Measurements from ENCODE around the gene UFD1. TPM values are rescaled to one million over a fixed set of nuclear protein-coding genes. Genes with fewer than 3 reads are reported as not detected.

UFD1 gene, protein sequence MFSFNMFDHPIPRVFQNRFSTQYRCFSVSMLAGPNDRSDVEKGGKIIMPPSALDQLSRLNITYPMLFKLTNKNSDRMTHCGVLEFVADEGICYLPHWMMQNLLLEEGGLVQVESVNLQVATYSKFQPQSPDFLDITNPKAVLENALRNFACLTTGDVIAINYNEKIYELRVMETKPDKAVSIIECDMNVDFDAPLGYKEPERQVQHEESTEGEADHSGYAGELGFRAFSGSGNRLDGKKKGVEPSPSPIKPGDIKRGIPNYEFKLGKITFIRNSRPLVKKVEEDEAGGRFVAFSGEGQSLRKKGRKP
- polyA plus RNA-seq (ENCODE audit: insufficient read length), result 40.6 TPM

DNA sequence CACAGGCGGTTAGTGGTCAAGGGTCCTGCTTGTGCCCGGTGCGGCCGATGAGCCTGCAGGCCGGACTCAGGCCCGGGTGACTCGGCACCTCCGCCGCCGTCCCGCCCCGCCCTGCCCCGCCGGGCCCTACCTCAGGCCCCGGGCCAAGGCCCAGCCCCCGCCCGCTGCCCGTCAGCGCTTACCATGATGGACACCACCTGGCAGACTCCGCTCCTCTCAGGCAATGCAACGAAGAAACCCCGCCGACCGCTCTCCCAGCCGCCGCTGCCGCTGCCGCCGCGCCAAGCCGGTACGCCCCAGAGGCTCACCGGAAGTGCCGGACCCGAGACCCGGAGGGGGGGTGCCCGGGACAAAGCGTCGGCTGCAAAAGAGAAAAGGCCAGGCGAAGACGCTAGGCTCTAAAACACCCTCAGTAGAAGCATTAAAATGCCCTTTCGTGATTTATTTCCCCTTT lies at the start of gene UFD1:
Gene UFD1 (minus strand): TSS at position 293 of the 454 bp plus-strand sequence. CDS start 108 bp downstream, at position 185.
- no peak for DNase-seq

DNA sequence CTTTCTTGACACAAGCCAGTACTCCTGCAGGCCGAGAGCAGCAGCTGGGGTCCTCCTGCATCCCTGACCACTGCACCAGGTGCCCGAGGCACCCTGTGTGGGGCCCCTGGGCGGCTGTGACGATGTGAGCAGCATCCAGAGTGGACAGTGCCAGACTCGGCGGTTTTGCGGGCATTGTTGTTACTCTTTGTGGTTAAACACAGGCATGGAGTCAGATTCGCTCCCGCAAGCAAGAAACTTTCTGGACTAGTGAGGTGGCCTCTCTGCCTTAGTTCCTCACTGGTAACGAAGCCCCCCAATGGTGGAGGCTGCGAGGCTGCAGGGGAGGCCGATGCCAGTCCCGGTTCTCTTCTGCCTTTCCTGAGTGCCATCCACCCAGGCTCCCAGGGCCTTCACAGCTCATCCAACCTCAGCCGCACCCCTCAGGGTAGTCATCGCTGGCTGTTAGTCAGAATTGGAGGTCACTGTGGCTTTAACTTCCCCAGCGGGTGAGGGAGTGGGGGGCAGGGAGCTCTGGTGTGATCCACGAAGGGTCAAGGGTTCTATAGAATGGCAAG lies 48.9 kb upstream of the UFD1 start:
- DNase-seq, result no peak

DNA sequence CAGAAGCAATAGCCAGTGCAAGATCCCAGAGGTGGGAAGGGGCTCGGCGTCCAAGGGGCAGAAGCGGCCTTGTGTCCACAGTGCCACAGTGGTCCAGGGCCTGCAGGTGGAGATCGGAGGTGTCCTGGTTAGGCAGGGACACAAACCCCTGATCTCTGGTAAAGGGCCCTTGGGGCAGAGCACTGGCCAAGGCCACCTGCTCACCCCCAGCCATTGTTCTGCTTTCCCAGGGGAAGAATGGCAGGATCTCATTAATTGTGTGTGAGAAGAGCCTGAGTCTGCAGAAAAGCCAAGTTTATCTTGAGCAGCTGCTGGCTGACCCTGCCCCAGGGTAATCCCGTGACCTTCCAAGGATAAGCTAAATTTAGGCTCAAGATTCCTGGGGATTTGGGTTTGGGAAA lies 48.3 kb upstream of the UFD1 start:
- no peak for DNase-seq

DNA sequence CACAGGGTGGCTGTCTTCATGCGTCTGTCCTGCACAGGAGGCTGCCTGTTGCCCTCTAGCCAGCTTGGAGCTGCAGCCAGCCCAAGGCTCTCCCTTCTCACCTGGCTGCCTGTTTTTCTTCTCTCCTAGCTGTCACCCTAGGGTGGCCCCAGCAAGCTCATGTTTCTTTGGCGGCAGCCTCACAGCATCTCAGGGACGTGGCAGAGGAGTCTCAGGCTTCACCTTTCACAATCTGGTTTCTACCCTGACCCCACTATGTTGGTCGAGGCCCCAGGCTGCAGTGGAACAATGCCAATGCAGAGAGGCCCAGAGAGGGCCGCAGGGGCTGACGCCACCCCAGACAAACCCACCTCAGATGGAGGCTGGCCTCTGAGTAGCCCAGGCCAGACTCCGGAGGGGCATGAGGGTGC lies 47.7 kb upstream of the UFD1 start:
- DNase-seq, result no peak

DNA sequence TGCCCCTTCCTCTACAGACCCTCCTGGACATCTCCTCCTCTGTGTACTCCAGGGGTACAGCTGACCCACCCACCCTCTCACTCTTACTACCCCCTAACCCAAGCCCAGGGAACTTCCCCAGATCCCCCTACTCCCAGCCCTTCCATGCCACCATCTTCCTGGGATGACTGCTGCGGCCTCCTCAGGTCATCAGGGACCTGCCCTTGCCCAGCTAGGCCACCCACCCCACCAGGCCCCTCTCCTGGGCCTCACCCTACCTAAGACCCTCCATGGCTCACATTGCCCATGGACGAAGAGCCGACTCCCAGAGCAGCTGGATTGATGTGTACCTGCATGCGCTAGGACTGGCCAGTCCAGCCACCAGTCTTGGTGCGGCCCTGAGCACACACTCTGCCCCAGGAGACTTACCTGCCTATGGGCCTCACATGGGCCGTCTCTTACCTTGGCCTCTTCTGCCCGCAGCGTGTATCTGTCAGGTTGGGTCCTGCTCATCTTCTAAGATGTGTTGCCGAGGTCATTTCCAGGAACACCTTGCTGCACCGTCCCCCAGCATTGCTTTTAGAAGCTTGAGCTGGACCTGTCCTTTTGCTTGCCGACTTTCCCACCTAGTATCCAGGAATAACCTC lies 47.2 kb upstream of the UFD1 start:
- DNase-seq, result no peak

DNA sequence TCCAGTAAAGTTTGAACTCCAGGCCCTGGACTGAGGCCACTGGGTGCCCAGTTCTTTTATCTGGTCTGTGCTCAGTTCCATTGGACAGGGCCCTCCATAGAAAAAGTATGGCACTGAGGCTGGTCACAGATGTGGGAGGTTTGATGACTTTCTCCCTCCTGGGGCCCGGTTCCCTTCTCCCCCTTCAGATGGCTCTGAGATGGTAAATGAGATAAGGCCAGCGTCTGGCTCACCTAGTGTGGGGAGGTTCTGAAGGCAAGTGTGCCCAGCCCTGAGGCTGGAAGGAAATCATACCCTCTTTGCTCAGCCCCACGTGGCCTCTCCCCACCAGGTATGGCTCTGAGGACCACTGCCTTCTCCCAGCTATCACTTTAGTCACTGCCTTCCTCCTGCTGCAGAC lies 46.7 kb upstream of the UFD1 start:
- no peak for DNase-seq

DNA sequence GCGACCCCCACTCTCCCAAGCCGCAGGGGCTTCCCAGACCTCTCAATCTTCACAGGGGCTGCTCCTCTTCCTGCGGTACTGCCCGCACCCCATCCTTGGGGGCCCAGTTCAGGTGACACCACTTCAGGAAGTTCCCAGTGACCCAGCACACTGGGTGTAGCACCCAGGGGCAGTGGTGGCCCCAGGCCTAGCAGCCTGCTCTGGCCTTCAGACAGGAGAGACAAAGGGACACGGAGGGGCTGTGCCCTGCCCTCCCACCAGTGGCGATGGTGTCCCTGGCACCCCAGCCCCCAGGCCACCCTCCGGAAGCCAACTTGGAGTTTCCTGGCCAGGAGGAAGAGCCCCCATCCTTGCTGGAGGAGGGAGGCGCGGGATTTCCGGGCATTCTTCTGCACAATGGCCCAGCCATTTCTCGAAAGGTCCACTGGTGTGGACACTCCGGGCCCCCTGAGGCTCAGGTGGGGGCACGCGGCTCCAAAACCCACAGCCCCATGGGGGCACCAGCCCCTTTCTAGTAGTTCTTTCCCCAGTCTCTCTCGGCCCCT lies 46.2 kb upstream of the UFD1 start:
- no peak for DNase-seq

DNA sequence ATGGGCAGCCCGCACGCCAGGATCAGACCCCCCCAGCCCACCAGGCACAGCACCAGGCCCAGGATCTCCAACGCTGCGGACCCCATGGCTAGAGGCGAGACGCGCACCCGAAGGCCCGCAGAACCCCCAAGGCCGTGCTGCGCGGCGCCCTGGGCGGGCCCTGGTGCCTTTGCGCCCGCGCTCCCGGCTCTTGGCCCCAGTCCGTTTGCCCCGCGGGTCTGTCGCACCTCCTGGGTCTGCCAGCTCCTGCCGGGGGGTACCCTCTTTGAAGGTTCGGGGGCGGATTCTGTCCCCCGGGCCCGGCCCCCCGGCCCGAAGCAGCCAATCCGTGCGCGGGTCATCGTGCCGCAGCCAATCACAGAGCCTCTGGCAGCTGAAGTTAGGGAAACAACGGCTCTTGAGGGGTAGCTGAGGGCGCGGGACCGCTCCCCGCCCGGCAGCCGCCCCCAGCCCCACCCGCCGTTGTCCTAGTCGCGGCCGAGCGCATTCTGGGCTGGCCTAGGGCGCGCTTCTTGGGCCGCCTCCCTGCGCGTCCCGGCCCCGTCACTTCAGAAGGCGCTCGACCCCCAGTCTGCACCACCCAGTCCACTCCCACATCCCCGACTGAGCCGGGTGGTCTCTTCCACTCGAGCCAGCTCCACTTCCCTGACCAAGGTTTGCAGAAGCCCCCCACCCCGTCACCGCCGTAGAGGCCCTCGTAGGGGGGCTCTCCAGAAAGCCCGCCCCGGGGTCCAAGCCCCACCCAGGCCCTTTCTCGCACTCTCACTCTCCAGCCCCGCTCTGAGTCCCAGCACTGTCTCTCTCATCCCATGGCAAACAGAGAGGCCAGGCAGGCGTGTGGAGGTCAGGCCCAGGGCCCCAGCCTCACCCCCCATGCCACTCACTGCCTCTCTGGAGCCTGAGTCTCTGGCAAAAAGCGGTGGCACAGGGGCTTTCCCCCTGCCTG lies 45.5 kb upstream of the UFD1 start, which contains the start of gene CLDN5:
Gene CLDN5 (minus strand): TSS at position 241 of the 946 bp plus-strand sequence. CDS start 155 bp downstream, at position 86.
- peak; percentile 36 for DNase-seq

DNA sequence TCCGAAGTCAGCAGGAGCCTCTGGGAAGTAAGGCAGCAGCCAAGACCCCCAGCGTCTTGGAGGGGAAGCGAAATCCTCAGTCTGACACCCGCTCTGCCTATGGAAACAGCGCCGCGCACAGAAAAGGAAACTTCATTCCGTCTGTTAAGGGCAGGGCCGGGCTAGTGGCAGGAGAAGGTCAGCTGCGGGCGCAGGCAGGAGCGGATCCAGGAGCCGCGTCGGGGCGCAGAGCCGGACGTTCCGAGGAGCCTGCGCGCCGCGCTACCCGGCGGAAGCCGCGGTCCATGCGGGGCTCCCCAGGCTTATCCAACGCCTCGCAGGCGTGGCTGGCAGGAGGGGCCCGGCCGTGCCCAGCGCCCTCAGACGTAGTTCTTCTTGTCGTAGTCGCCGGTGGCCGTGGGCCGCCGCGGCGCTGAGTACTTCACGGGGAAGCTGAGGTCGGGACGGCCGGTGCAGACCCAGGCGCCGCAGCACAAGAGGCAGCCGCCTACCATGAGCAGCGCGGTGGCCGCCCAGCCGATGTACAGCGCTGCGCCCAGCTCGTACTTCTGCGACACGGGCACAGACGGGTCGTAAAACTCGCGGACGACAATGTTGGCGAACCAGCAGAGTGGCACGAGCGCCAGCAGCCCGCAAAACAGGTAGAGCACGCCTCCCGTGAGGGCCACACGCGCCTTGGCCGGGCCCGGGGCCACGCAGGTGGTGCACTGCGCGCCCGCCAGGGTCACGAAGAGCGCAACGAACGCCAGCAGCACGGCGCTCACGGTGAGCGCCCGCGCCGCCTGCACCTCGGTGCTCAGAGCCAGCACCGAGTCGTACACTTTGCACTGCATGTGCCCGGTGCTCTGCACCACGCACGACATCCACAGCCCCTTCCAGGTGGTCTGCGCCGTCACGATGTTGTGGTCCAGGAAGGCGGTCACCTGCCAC lies 44.5 kb upstream of the UFD1 start:
- DNase-seq, result no peak

DNA sequence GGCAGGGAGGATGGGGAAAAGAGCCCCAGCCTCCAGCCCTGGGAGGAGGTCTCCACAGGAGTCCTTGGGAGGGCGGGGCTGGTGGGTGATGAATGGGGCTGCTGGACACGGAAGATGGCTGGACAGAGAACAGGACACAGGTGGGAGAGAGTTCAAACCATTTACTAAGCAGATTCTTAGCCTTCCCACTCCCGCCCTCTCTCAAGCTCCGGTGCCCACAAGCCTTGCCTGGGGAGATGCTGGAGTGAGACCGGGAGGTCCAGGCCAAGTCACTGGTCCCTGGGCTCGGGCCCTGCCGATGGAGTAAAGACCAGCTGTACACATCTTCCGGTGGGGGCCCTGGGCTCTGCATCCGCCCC lies 43.9 kb upstream of the UFD1 start:
- no peak for DNase-seq

DNA sequence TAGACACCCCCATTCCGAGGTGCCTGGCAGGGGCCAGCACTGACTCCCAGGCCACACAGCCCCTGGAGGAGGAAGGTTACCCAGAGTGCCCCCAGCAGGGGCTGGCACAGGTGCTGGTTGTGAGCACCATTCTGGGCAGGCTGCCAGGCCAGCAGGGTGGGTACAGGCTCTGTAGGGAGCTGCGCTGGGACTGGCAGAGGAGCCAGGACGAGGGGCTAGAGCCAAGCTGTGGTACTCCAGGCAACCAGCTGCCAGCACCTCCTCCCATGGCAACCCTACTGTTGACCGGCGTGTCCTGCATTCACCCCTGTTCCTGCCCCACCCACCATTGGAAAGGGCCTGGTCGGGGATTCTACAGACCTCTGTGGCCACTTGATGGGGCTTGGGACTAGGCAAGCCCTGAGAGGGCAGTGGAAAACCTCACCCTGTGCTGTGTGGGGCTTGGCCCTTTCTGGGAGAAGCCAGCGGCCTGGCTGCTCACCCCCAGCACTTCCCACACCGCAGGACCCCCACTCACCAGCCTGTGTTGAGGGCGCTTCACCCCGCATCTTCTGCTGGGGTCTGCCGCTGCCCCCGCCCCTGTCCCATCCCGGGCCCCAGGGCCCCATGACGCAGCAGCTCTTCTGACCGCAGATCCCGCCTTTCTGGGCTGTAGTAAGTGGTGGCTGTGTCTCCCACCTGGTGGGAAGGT lies 43.3 kb upstream of the UFD1 start:
- DNase-seq, result peak; percentile 34

DNA sequence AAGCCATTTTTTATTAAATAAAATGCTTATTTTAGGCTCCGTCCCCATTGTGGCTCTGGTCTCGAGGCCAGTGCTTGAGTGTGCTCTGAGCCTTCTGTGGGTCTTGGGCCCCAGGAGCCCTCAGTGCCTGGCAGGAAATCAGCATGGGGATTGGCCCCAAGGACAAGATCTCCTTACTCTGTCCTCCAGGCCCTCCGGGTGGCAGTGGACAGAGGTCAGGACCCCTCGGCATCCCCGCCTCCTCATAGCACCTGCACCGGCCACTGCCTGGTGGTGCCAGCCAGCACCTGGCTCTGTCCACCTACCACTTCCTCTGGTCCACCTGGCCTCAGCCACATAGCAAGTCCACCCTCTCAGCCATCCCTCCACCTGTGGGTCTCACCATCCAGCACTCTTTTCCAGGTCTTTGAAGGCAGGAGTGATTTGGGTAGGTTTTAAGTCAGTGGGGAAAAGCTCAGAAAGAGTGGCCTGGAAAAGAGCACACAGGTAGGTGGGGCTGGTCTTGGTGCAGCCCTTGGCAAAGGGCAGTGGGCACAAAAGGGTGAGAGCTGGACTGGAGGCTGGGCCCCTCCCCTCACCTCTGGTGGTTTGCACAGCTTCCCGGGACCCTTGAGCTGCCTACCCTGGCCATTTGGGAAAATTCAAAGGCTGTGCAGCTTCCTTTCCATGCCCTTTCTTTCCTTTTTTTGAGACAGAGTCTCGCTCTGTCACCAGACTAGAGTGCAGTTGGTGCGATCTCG lies 41.7 kb upstream of the UFD1 start:
- no peak for DNase-seq

DNA sequence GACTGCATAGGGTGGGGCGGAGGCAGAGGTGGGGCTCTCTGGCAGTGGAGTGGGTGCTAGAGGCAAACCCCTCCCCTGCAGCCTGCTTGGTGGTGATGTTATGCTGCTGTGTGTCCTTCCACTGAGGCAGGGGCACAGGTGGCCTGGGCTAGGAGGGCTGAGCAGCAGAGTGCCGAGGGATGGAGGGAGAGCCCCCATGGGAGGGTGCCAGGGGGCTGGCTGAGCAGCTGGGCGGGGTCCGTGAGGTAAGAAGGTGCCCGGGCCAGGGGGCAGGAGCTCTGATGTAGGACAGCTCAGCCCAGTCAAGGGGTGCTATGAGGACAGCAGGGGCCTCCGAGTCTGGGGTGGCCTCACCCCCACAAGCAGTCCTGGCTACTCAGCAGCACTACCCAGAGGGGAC lies 41.0 kb upstream of the UFD1 start:
- no peak for DNase-seq

DNA sequence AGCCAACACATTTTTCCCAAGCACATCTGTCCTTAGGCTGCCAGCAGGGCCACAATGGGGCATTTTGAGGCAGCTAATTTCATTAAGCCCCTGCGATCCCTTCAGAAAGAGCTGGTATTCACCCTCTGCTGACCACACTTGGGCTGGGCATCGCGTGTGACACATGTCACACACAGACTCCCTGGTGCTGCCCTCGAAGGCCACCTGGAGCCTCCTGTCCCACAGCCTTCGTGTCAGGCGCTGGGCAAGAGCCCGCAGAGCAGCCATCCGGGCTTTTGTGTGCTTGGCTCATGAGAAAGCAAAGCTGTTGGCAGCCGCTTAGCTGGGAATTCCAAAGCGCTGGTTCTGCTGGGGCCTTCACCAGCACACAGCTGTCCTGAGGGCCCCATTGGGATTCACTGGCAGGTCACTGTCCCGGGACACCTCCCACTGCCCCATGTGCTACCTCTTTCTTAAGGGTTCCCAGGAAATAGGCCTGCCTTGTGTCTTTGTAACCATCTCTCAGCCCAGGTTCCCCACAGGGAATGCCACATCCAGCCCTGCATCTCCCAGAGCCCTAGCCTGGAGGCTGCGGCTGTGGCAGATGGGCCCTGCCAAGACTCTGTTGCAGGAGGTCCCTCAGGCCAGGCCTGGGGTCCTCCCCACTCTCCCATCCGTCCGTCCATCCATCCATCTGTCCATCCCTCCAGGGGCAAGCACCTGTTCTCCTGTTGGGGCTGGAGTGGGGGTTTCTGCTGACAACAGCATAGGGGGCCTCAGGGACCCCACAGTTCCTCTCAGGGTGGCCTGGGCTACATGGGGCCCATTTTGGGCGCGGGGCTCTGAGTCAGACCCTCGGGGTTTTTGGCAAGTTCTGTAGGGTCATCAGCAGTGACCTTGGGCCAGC lies 40.3 kb upstream of the UFD1 start:
- no peak for DNase-seq

DNA sequence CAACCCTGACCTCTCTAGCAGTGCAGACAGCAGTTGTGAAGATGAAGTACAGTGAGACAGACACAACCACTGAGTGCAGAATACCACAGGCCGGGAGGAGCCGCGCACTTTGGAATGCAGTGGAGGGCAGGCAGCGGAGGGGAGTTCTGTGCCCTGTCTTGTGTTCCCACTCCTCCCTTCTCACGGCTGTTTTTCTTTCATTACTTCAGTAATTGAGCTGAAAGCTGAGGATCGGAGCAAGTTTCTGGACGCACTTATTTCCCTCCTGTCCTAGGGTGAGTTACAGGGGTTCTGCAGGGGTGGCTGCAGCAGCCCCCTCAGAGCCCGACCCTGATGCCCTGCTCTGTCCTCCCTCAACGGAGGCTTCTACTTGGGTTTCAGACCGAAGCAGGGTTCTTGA lies 39.6 kb upstream of the UFD1 start:
- no peak for DNase-seq

DNA sequence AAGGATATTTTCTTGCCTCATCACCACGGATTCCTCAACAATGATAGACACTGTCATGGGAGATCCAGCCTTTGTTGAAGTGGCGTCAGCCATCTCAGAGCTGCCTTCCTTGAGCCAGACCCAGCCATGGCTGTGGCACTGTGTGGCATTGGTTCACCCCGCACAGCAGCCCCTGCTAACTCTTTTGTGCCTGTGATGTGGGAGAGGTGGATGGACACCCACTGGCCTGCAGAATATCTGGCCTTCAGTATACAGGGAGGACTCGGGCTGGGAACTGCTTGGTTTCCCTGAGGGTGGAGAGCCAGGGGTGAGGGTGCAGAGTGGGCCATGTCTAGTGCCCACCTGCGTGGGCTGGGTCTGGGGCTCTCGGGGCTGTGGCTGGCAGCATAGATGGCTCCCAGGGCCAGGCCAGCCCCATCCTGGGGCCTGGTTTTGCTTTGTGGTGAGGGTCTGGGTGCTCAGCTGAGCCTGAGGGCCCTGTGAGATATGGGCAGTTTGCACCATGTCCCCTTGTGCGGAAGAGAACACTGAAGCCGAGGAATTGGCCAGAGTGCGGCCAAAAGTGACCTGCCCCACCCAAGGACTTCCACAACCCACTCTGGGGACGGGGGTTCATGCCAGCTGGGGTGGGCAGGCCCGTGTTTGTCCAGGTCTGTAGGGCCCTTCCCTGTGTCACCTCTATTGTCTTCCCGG lies 39.1 kb upstream of the UFD1 start:
- DNase-seq, result no peak

DNA sequence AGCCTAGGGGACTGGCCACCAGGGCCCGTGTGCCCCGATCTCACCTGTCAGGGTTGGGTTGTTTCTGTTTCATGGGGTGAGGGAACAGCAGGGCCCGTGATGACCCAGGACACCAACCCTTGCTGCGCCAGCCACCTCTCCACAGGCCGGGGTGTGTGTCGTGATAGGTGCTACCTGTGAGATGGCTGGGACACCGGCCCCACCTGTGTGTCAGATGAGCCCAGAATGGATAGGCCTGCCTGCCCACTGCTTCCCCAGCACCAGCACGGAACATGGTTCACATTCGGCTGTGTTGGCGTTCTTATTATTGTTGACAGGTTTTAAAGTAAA lies 38.1 kb upstream of the UFD1 start:
- no peak for DNase-seq
